GM23248 (cell line): ENCODE data around the gene CD6.

Source experiments
- EZH2 ChIP-seq: fragments of 200-600 bp; sonication (generic); IDR thresholded peaks from 2 replicates; pipeline ENCODE4 v1.6.1; 2018; ENCODE audit warnings: antibody characterized with exemption, mild to moderate bottlenecking; ENCODE audit not compliant: insufficient read depth, poor library complexity, severe bottlenecking
- EZH2phosphoT487 ChIP-seq: fragments of 200-600 bp; sonication (generic); IDR thresholded peaks from 2 replicates; pipeline ENCODE4 v1.6.1; 2018; ENCODE audit warnings: antibody characterized with exemption, moderate library complexity, mild to moderate bottlenecking, low read depth; ENCODE audit not compliant: insufficient read depth

- TF ChIP-seq EZH2: no peak
- no peak for TF ChIP-seq EZH2phosphoT487
Observed at GRCh38 chr11:61007383-61007955, 36.0 kb downstream of the CD6 start.
